Measurements from ENCODE around the gene EHBP1L1. TPM values are rescaled to one million over a fixed set of nuclear protein-coding genes. Genes with fewer than 3 reads are reported as not detected.
"Not testable (repeated sequence)": the region's sequence is repeated elsewhere in the genome, so short reads cannot be mapped to it uniquely, and the experiment has no call there.

EHBP1L1 gene
- total and polyA plus RNA-seq, 7 donors: 114 to 345 (median 208) TPM

GRCh38 chr11:65634905-65635731 lies 59.3 kb downstream of the EHBP1L1 start:
- no peak overlapping the region for H3K4me3 ChIP-seq
- peaks cover 8% of the 10 kb centered on the region for H3K4me1 ChIP-seq
- H3K27ac ChIP-seq: no peak overlapping the region
- WGBS, 3 donors: 91 to 92% (median 92%) methylated on average over 42 to 46 of the region's 46 CpGs
- ATAC-seq (no peak), DNase-seq (no peak)
- peaks cover 11 to 69% of the 10 kb centered on the region in 2 donors for H3K36me3 ChIP-seq (ENCODE audit: insufficient read depth in 1 of 2, low read depth in 1 of 2)
- TF ChIP-seq CTCF (IDR thresholded peaks at IDR 0.05): no peak
- no peaks in the 10 kb centered on the region for H3K27me3 ChIP-seq (ENCODE audit: insufficient read depth in 3 of 3, low read length in 2 of 3)
- intact Hi-C loops (cut with DNase I): no loop called here
- H3K9me3 ChIP-seq: no peaks in the 10 kb centered on the region

GRCh38 chr11:65636108-65637031 lies 60.5 kb downstream of the EHBP1L1 start:
- TF ChIP-seq CTCF (IDR thresholded peaks at IDR 0.05): no peak
- peak overlapping the region; percentile 65 for H3K27ac ChIP-seq
- intact Hi-C loops (cut with DNase I): no loop called here
- peaks cover 6 to 59% of the 10 kb centered on the region in 2 donors for H3K36me3 ChIP-seq (ENCODE audit: insufficient read depth in 1 of 2, low read depth in 1 of 2)
- no peak for ATAC-seq
- no peak for DNase-seq
- no peaks in the 10 kb centered on the region for H3K27me3 ChIP-seq (ENCODE audit: insufficient read depth in 3 of 3, low read length in 2 of 3)
- 92 to 95% (median 94%) methylated on average over 25 to 28 of the region's 28 CpGs for WGBS, 3 donors
- H3K4me1 ChIP-seq: peaks cover 8% of the 10 kb centered on the region
- no peaks in the 10 kb centered on the region for H3K9me3 ChIP-seq
- no peak overlapping the region for H3K4me3 ChIP-seq

- DNase-seq (no peak), ATAC-seq (no peak)
- Histone ChIP-seq H3K4me1 (peaks cover 8% of the 10 kb centered on the region), H3K9me3 (no peaks in the 10 kb centered on the region), H3K4me3 (no peak overlapping the region), H3K36me3 (ENCODE audit: insufficient read depth in 1 of 2, low read depth in 1 of 2) (peaks cover 6 to 56% of the 10 kb centered on the region in 2 donors), H3K27ac (peak overlapping the region; percentile 65), H3K27me3 (ENCODE audit: insufficient read depth in 3 of 3, low read length in 2 of 3) (no peaks in the 10 kb centered on the region)
- intact Hi-C loops (cut with DNase I): no loop called here
- TF ChIP-seq CTCF (IDR thresholded peaks at IDR 0.05): no peak
- 79 to 93% (median 86%) methylated on average over 3 of the region's 3 CpGs for WGBS, 3 donors
Observed at GRCh38 chr11:65637032-65637557, 61.2 kb downstream of the EHBP1L1 start.

DNA sequence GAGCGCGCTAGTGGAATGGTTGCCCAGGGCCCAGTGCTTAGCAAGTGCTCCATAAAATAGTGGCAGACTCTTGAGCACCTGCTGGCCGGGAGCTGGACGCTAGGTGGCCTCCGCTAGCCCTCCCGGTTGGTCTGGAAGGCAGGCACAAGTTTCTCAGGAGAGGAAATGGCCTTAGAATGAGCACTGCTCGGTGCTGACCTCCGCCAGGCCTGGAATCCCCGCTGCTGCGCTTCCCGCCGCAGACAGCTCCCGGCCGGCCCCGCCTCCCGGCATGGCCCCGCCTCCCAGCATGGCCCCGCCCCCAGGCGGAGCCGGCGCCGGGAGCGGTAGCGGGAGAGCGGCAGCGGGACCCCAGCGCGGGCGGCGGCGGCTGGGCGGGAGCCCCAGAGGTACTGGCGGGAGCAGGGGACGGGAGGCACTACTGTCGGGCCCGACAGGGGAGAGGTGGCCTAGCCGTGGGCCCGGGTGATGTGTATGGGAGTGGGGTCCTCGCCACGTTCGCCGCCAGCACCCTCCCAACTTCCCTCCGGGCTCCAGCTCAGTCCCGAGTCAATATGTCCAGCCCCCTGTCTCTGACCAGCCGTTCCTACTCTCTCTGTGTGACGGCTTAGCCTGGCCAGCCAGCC lies 62.1 kb downstream of the EHBP1L1 start, which contains the start of gene SIPA1:
Gene SIPA1, plus strand, starts transcription at position 308 of the 626 bp plus-strand sequence. CDS start 2,821 bp downstream, outside the sequence.
- peak; percentile 45 for TF ChIP-seq CTCF (IDR thresholded peaks at IDR 0.05)
- Histone ChIP-seq H3K9me3 (no peaks in the 10 kb centered on the region), H3K27ac (peak within 1 kb of the TSS; percentile 75), H3K4me1 (peaks cover 8% of the 10 kb centered on the region), H3K36me3 (ENCODE audit: insufficient read depth in 1 of 2, low read depth in 1 of 2) (peaks cover 6 to 55% of the 10 kb centered on the region in 2 donors), H3K27me3 (ENCODE audit: insufficient read depth in 3 of 3, low read length in 2 of 3) (no peaks in the 10 kb centered on the region), H3K4me3 (peak within 1 kb of the TSS; percentile 78)
- WGBS, 3 donors: 3 to 6% (median 3%) methylated on average over 34 to 46 of the region's 46 CpGs
- ATAC-seq (peak; percentile 76 to 88 (median 86)), DNase-seq (peak; percentile 73 to 87)
- intact Hi-C loops (cut with DNase I): no loop called here

GRCh38 chr11:65639228-65639597 lies 63.4 kb downstream of the EHBP1L1 start:
- H3K9me3 ChIP-seq; ATAC-seq; H3K4me1 ChIP-seq; intact Hi-C loops (cut with DNase I); DNase-seq; H3K27me3 ChIP-seq (ENCODE audit: insufficient read depth in 3 of 3, low read length in 2 of 3): not testable (repeated sequence)
- Histone ChIP-seq H3K27ac (peak overlapping the region; percentile 75), H3K36me3 (ENCODE audit: insufficient read depth in 1 of 2, low read depth in 1 of 2) (peaks cover 6 to 48% of the 10 kb centered on the region in 2 donors), H3K4me3 (peak overlapping the region; percentile 78)
- WGBS, 3 donors: 80 to 90% (median 89%) methylated on average over 9 of the region's 9 CpGs

Data from psoas muscle (tissue), 8 donors.